Heart right ventricle (tissue), 16 donors: ENCODE measurements around the gene LASP1NB.

ENCODE experiments used
- ATAC-seq, 8 donors: fragments of 200-7000 bp; cut with Tn5 transposase; one replicate each; pipeline ENCODE4 v1.9.1; 2020; ENCODE audit warnings: mild to moderate bottlenecking in 8 of 8, moderate library complexity in 8 of 8, moderate number of reproducible peaks in 1 of 8
- DNase-seq, 2 donors: peaks; one replicate each; pipeline ENCODE4 v3.0.0-alpha.2; 2020
- H3K27ac ChIP-seq, 10 donors: fragments of 200-600 bp; sonication (generic) in 2 of 10; one replicate each; pipeline versions ENCODE4 v1.5.0 to v1.8.0; 2020 to 2022; ENCODE audit warnings: mild to moderate bottlenecking in 3 of 10
- H3K27me3 ChIP-seq, 7 donors: fragments of 200-600 bp; one replicate each; pipeline ENCODE4 v1.8.0; 2021 to 2022; ENCODE audit warnings: mild to moderate bottlenecking in 2 of 7
- H3K36me3 ChIP-seq, 9 donors: fragments of 200-600 bp; sonication (generic) in 1 of 9; one replicate each; pipeline versions ENCODE4 v1.5.0 to v1.8.0; 2020 to 2022; ENCODE audit warnings: mild to moderate bottlenecking in 2 of 9
- H3K4me1 ChIP-seq, 9 donors: fragments of 200-600 bp; sonication (generic) in 1 of 9; one replicate each; pipeline versions ENCODE4 v1.5.0 to v1.8.0; 2020 to 2022; ENCODE audit warnings: mild to moderate bottlenecking in 4 of 9
- H3K4me3 ChIP-seq, 10 donors: fragments of 200-600 bp; sonication (generic) in 2 of 10; one replicate each; pipeline versions ENCODE4 v1.5.0 to v1.8.0; 2020 to 2022; ENCODE audit warnings: mild to moderate bottlenecking in 7 of 10, moderate library complexity in 2 of 10
- H3K9me3 ChIP-seq, 11 donors: fragments of 200-600 bp in 10 of 11; sonication (generic) in 2 of 11; one replicate each; pipeline versions ENCODE4 v1.5.0 to v1.8.0; 2013 to 2022; ENCODE audit warnings: mild to moderate bottlenecking in 2 of 11, control low read depth in 1 of 11, moderate library complexity in 1 of 11
- WGBS, 2 donors: extraction: QIAGEN DNeasy Blood & Tissue Kit; methylation state at CpG; one replicate each; pipeline ENCODE4 v1.1.7; 2013; ENCODE audit warnings: inconsistent platforms in 1 of 2; 5-methylcytosine and 5-hydroxymethylcytosine counted together
- intact Hi-C, 10 donors: fragments of 100-400 bp; cut with DNase I; formaldehyde crosslinking; loops; one replicate each; pipeline versions ENCODE4 v1.11.1 to v1.14.2; 2022
- TF ChIP-seq, protein P1 (sequence below), 9 donors: fragments of 200-600 bp; sonication (generic) in 2 of 9; IDR thresholded peaks; one replicate each; pipeline versions ENCODE4 v1.5.0 to v1.8.0; 2021 to 2022; ENCODE audit warnings: antibody characterized with exemption in 9 of 9, mild to moderate bottlenecking in 5 of 9, moderate library complexity in 1 of 9
- donor health status: Arrhythmogenic right ventricular cardiomyopathy.
- donor health status: ischemic (EF 13 %, LVEDD 7.1; RV severe dilation, severe dysfunction).
- donor health status: healthy with polysubstance abuse.
- donor health status: DM: no; HTN: yes; CAD: no.
- donor health status: DM: no; HTN: no; CAD: no.
- donor health status: ischemic (EF 25% LVEDD 6.9; RV normal size, moderate dysfunction).
- donor health status: ischemic (EF 25% LVEDD 5.7; RV mildly dilated, moderate dysfunction).
- donor health status: healthy.
- donor health status: DM: yes; HTN: yes; CAD: no.
- donor health status: Ischemic cardiomyopathy.
- donor health status: ischemic (EF 35%, LVEDD 5.7; RV mildly dilated, moderate dysfunction).
- donor health status: nonischemic (EF 11% LVEDD 7.7; RV severe dilation, severe dysfunction).
- donor health status: DM: yes; HTN: yes; CAD: no.
- donor health status: PGD.
- donor health status: ischemic (EF 29% LVEDD 5.4; RV normal size, mild dysfunction).
- donor health status: nonischemic (EF 23%, LVEDD 6.1; RV moderate dilation, normal function).

Gene LASP1NB

DNA sequence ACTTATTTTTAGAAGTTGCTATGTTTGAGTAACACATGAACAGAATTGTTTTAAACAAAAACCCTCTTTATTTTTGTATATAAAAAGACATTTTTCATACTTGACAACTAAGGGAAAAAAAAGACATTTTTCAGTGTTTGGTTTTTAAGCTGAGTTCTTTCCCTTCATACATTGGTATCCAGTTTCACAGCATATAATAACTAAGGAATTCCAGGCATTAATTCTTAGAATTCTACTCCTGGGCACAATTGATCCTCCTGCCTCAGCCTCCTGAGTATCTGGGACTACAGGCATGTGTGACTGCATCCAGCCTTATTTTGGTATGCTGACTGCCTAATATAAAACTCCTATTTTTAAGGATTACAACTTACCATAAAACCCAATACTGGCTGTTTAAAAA, 33.3 kb downstream of the LASP1NB start:
- TF ChIP-seq, protein P1, sequence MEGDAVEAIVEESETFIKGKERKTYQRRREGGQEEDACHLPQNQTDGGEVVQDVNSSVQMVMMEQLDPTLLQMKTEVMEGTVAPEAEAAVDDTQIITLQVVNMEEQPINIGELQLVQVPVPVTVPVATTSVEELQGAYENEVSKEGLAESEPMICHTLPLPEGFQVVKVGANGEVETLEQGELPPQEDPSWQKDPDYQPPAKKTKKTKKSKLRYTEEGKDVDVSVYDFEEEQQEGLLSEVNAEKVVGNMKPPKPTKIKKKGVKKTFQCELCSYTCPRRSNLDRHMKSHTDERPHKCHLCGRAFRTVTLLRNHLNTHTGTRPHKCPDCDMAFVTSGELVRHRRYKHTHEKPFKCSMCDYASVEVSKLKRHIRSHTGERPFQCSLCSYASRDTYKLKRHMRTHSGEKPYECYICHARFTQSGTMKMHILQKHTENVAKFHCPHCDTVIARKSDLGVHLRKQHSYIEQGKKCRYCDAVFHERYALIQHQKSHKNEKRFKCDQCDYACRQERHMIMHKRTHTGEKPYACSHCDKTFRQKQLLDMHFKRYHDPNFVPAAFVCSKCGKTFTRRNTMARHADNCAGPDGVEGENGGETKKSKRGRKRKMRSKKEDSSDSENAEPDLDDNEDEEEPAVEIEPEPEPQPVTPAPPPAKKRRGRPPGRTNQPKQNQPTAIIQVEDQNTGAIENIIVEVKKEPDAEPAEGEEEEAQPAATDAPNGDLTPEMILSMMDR (IDR thresholded peaks at IDR 0.05), result no peak
- H3K27ac ChIP-seq, result no peak overlapping the region
- no peaks in the 10 kb centered on the region for H3K9me3 ChIP-seq
- no peaks in the 10 kb centered on the region for H3K27me3 ChIP-seq
- no peak overlapping the region for H3K4me3 ChIP-seq
- H3K36me3 ChIP-seq, result no peaks in the 10 kb centered on the region
- DNase-seq, result no peak
- intact Hi-C loops, result no loop called here
- no peak for ATAC-seq
- H3K4me1 ChIP-seq, result no peaks in the 10 kb centered on the region

DNA sequence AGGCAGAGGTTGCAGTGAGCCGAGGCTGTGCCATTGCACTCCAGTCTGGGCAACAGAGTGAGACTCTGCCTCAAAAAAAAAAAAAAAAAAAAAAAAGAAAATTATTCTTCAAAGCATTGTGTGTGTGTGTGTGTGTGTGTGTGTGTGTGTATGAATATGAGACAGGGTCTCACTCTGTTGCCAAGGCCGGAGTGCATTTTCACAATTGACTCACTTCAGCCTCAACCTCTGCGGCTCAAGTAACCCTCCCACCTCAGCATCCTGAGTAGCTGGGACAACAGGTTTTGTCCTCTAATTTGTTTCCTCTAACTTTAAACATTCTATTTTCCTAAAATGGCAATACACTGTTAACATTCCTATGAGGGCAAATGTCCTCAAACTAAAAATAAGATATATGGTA, 34.1 kb downstream of the LASP1NB start:
- H3K27ac ChIP-seq, result no peak overlapping the region
- no peak for ATAC-seq
- no peaks in the 10 kb centered on the region for H3K36me3 ChIP-seq
- no peak overlapping the region for H3K4me3 ChIP-seq
- no peaks in the 10 kb centered on the region for H3K9me3 ChIP-seq
- TF ChIP-seq, protein P1 (IDR thresholded peaks at IDR 0.05), result no peak
- no peaks in the 10 kb centered on the region for H3K27me3 ChIP-seq
- WGBS, 2 donors, result 88 to 94% methylated on average over 3 of the region's 3 CpGs
- intact Hi-C loops, result no loop called here
- DNase-seq, result no peak
- no peaks in the 10 kb centered on the region for H3K4me1 ChIP-seq

DNA sequence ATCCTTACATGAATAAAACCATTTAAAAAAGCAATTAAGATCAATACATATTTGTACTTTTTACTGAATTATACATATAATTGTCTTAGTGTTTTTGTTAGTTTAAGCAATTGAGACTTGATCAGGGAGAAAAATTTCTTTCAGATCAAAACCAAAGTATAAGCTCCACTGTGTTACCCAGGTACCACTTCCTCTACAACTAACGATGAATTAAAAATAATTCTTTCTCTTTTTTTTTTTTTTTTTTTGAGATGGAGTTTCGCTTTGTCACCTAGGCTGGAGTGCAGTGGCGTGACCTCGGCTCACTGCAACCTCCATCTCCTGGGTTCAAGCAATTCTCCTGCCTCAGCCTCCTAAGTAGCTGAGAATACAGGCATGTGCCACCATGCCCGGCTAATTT, 35.0 kb downstream of the LASP1NB start:
- WGBS, 2 donors, result 92 to 96% methylated on average over 5 of the region's 5 CpGs
- no peak for DNase-seq
- ATAC-seq, result no peak
- Histone ChIP-seq H3K27ac (no peak overlapping the region), H3K4me3 (no peak overlapping the region), H3K36me3 (no peaks in the 10 kb centered on the region), H3K4me1 (no peaks in the 10 kb centered on the region), H3K9me3 (no peaks in the 10 kb centered on the region), H3K27me3 (no peaks in the 10 kb centered on the region)
- intact Hi-C loops, result loop anchor here in 1 of 10 donors (10.0 kb wide), 1 partner anchor 86 kb away; the partner anchor contains the start of gene LASP1
- TF ChIP-seq, protein P1 (IDR thresholded peaks at IDR 0.05), result no peak

DNA sequence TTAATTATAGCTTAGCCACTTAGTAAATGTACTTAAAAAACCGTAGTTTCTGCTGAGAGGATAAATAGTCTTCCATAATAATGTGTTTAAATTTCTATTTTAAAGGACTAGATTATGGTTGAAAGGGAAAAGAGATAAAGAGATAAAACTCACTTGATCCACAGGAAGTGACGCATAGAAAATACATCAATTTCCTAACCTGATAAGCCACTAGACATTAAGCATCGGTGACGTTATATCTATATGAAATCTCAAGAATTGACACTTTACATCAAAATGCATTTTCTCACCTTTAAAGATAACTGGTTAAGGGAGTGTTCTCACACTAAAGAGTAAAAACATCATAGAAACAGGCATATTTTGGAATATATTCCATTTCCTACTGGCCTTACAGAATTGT, 36.0 kb downstream of the LASP1NB start:
- H3K27me3 ChIP-seq, result no peaks in the 10 kb centered on the region
- ATAC-seq, result no peak
- 59 to 62% methylated on average over 4 of the region's 4 CpGs for WGBS, 2 donors
- no peaks in the 10 kb centered on the region for H3K36me3 ChIP-seq
- no peaks in the 10 kb centered on the region for H3K4me1 ChIP-seq
- intact Hi-C loops, result loop anchor here in 1 of 10 donors (10.0 kb wide), 1 partner anchor 87 kb away; the partner anchor contains the start of gene LASP1
- no peaks in the 10 kb centered on the region for H3K9me3 ChIP-seq
- no peak overlapping the region for H3K4me3 ChIP-seq
- no peak for DNase-seq
- no peak overlapping the region for H3K27ac ChIP-seq
- TF ChIP-seq, protein P1 (IDR thresholded peaks at IDR 0.05), result no peak
